Lower leg skin (tissue), 4 donors: ENCODE results near the gene ZNF524. TPM values are rescaled to one million over a fixed set of nuclear protein-coding genes. Genes with fewer than 3 reads are reported as not detected.

Experiments
- DNase-seq, 2 donors: peaks; one replicate each; pipeline ENCODE4 v3.0.0-alpha.2; 2019; ENCODE audit warnings: low spot score in 2 of 2
- H3K4me3 ChIP-seq: fragments of 200-600 bp; sonication (generic); 2 replicates; pipeline ENCODE4 v1.5.1; 2017; ENCODE audit warnings: mild to moderate bottlenecking, low read depth; ENCODE audit not compliant: poor library complexity, severe bottlenecking
- POLR2A ChIP-seq, 2 donors: fragments of 450-650 bp; IDR thresholded peaks; one replicate each; pipeline ENCODE4 v1.6.1; 2016 to 2017; ENCODE audit warnings: antibody characterized with exemption in 2 of 2, mild to moderate bottlenecking in 1 of 2, moderate library complexity in 1 of 2
- WGBS, 2 donors: methylation state at CpG; one replicate each; pipeline ENCODE4 v1.1.5; 2018; 5-methylcytosine and 5-hydroxymethylcytosine counted together
- intact Hi-C: fragments of 100-400 bp; cut with DNase I; formaldehyde crosslinking; loops from one replicate; pipeline ENCODE4 v1.15.0; 2023; ENCODE audit warnings: low total_unique reads
- total RNA-seq, 4 donors: library from RNA; depleted of rRNA; stranded (reverse); fragments of >200 nt; gene quantifications; one replicate each; pipeline ENCODE4 v1.1.0, GENCODE V29; 2016
- TF ChIP-seq, protein P1 (sequence below), 3 donors: fragments of 450-650 bp; IDR thresholded peaks; one replicate each; pipeline ENCODE4 v1.5.1; 2016; ENCODE audit warnings: antibody characterized with exemption in 3 of 3, mild to moderate bottlenecking in 3 of 3, moderate library complexity in 2 of 3

Gene ZNF524
- total RNA-seq, 4 donors from 2014 or later: 58.4 to 88.3 (median 78.3) TPM

DNA sequence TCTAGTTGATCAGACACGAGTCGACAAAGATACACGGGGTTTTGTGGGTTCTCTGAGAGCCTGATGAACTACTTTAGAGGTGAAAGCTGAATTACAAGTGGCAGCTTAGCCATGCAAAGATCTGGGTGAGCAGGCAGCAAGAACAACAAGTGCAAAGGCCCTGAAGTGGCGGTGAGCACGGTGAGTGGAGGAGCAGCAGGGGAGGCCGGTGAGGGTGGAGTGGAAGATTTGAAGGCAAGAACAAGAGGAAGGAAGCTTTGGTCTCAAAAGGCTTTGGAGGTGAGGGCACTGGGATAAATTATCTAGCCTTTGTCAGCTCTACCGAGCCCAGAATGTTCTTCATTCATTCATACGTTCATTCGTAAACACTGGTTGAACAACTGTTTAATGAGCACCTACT, 6.7 kb downstream of the ZNF524 start:
- WGBS, 2 donors: 72 to 75% methylated on average over 9 of the region's 9 CpGs
- H3K4me3 ChIP-seq: no peak overlapping the region
- intact Hi-C loops: no loop called here
- TF ChIP-seq, protein P1, sequence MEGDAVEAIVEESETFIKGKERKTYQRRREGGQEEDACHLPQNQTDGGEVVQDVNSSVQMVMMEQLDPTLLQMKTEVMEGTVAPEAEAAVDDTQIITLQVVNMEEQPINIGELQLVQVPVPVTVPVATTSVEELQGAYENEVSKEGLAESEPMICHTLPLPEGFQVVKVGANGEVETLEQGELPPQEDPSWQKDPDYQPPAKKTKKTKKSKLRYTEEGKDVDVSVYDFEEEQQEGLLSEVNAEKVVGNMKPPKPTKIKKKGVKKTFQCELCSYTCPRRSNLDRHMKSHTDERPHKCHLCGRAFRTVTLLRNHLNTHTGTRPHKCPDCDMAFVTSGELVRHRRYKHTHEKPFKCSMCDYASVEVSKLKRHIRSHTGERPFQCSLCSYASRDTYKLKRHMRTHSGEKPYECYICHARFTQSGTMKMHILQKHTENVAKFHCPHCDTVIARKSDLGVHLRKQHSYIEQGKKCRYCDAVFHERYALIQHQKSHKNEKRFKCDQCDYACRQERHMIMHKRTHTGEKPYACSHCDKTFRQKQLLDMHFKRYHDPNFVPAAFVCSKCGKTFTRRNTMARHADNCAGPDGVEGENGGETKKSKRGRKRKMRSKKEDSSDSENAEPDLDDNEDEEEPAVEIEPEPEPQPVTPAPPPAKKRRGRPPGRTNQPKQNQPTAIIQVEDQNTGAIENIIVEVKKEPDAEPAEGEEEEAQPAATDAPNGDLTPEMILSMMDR (IDR thresholded peaks at IDR 0.05): no peak
- TF ChIP-seq POLR2A (IDR thresholded peaks at IDR 0.05): no peak
- DNase-seq: no peak

DNA sequence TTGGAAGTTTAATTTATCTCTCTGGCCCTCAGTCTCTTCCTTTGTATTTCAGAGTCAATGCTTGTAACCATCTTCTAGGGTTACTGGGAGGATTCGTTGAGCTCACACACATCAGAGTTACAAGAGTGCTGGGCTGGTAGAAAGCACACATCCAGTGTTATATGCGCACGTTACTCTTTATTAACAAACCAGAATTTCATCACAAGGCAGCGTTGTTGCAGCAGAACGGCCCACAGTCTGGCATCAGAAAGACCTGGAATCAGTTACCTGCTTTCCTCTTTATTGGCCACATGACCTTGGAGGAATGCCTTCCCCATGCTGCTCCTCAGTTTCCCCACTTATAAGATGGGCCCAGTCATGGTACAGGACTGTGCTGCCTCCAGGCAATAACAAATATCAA, 9.2 kb downstream of the ZNF524 start:
- intact Hi-C loops: no loop called here

DNA sequence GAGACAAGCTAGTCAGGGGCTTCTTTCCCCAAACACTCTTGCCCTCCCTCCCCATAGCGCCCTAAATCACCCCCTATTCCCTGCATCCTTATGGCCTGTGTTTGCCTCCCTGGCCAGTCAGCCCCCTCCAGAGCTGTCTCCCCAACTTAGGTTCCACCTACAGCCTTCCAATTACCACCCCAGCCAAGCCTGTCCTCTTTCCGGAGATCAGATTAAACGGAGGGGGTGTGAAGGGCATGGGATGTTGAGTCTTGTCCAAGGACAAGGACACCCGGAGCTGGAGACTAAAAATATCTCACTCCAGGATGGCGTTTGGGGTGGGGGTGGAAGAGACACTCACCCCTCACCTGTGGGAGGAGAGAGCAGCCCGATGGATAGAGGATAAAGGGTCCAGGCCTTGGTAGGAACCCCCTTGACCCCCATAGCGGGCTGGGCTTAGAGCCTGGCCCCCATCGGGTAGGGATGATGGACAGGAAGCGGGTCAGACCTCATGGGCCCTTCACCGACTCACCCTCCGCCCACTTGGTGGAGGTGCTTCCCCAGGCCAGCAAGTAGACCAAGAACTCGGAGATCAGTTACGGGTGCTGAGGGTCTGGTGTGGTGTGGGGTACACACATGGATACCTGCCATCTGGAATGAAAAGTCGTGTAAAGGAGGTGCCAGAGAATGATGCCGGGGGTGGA, 11.4 kb downstream of the ZNF524 start:
- TF ChIP-seq, protein P1 (IDR thresholded peaks at IDR 0.05): no peak
- no peak for TF ChIP-seq POLR2A (IDR thresholded peaks at IDR 0.05)
- DNase-seq: no peak
- WGBS, 2 donors: 70 to 79% methylated on average over 15 of the region's 15 CpGs
- intact Hi-C loops: loop anchor here (10.0 kb wide), 1 partner anchor 97 kb away; no protein-coding TSS in a partner anchor
- no peak overlapping the region for H3K4me3 ChIP-seq

More for the DNA sequence above, 9.2 kb downstream of the ZNF524 start:
- no peak for DNase-seq
- H3K4me3 ChIP-seq: no peak overlapping the region
- TF ChIP-seq, protein P1 (IDR thresholded peaks at IDR 0.05): no peak
- no peak for TF ChIP-seq POLR2A (IDR thresholded peaks at IDR 0.05)
- 90 to 96% methylated on average over 5 of the region's 5 CpGs for WGBS, 2 donors

DNA sequence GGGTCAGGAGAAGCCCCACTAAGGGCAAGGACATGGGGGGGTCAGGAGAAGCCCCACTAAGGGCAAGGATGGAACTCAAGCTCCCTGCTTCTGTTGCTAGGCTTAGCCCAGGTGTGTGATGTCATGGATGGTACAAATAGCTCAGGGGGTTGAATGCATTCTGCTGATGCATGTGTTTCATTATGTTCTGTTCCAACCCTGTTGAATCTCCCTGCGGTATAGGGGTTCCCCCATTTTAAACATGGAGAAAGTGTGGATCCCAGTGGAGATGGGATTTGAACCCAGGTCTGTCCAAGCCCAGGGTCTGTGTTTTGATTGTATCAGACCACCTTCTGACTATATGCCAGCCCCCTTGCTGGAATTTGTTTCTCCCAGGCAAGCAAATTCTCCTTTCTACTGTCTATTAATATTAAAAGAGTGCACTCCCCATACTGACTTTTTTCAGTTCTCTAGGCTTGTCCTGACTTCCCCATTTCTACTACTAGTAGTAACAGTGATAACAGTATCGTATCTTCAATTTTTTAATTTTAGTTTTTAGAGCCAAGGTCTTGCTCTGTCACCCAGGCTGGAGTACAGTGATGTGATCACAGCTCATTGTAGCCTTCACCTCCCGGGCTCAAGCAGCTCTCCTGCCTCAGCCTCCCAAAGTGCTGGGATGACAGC, 12.0 kb downstream of the ZNF524 start:
- TF ChIP-seq, protein P1 (IDR thresholded peaks at IDR 0.05): no peak
- TF ChIP-seq POLR2A (IDR thresholded peaks at IDR 0.05): no peak
- no peak overlapping the region for H3K4me3 ChIP-seq
- DNase-seq: no peak
- 73% methylated on average over 3 of the region's 3 CpGs for WGBS, 2 donors
- intact Hi-C loops: loop anchor here (10.0 kb wide), 1 partner anchor 97 kb away; no protein-coding TSS in a partner anchor

DNA sequence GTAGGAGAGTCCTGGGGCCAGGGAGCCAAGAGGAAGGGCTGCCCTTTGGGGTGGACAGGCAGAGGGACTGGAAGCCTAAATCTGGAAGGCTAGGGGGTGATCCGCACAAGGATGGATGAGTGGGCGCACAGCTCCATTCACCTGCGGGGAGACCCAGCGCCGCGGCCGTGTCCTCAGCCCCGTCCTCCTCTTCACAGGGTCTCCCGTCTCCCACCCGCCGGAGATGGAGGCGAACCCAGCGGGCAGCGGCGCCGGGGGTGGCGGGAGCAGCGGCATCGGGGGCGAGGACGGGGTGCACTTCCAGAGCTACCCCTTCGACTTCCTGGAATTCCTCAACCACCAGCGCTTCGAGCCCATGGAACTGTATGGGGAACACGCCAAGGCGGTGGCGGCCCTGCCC, 13.3 kb downstream of the ZNF524 start:
- intact Hi-C loops: loop anchor here (10.0 kb wide), 1 partner anchor 99 kb away; no protein-coding TSS in a partner anchor
- no peak for TF ChIP-seq POLR2A (IDR thresholded peaks at IDR 0.05)
- TF ChIP-seq, protein P1 (IDR thresholded peaks at IDR 0.05): no peak
- no peak overlapping the region for H3K4me3 ChIP-seq
- DNase-seq: no peak
- WGBS, 2 donors: 93 to 94% methylated on average over 27 of the region's 27 CpGs
